HUDEP-2 (cell line): ENCODE measurements around the gene SIM1.

ENCODE experiments used
- DNase-seq, 76 experiments: peaks; one replicate each; lab custom pipeline; 2025; ENCODE audit not compliant: unreplicated experiment in 76 of 76; lab: John Stamatoyannopoulos, UW

The SIM1 gene, protein sequence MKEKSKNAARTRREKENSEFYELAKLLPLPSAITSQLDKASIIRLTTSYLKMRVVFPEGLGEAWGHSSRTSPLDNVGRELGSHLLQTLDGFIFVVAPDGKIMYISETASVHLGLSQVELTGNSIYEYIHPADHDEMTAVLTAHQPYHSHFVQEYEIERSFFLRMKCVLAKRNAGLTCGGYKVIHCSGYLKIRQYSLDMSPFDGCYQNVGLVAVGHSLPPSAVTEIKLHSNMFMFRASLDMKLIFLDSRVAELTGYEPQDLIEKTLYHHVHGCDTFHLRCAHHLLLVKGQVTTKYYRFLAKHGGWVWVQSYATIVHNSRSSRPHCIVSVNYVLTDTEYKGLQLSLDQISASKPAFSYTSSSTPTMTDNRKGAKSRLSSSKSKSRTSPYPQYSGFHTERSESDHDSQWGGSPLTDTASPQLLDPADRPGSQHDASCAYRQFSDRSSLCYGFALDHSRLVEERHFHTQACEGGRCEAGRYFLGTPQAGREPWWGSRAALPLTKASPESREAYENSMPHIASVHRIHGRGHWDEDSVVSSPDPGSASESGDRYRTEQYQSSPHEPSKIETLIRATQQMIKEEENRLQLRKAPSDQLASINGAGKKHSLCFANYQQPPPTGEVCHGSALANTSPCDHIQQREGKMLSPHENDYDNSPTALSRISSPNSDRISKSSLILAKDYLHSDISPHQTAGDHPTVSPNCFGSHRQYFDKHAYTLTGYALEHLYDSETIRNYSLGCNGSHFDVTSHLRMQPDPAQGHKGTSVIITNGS

DNA sequence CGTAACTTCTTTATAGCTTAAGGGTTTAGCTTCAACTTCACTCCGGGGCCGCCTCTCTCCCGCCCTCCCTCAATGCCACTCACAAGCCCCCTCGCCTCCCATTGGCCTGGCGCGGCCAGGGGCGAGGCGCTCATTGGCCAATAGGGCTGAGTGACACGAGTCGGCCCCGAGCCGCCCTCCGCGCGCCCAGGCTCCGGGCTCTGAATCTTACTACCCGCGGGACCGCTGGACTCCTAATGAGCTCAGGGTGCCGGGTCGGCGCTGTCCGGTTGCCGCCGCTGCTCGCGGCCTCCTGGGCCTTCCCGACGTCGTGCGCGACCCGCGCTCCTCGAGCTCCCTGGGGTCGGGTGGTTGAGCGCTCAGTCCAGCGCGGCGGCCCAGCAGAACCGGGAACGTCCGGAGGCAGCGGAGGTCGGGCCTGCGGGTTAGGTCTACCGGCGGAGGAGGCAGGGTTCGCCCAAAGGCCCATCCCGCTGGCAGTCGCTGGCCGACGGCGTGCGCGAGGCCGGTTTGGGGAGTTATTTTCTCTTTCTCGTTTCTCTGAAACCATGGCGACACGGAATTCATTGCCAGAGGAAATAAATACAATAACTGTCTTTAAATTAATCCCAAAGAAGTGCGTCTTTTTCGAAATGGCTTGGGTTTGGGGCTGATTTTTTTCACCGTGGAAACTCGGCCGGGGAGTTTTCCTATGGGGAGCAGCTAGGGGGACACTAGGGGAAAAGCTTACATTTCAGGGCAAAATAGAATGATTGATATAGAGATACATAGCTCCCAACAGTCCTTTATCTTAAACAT lies at the start of gene SIM1:
Gene SIM1, minus strand, starts transcription at position 19 of the 798 bp plus-strand sequence. CDS start 1,453 bp downstream, outside the sequence.
- peak in 69 of 76 experiments; percentile 16 to 90 (median 70) for DNase-seq

- no peak for DNase-seq
Observed at GRCh38 chr6:100512203-100512862, 47.6 kb upstream of the SIM1 start.

DNA sequence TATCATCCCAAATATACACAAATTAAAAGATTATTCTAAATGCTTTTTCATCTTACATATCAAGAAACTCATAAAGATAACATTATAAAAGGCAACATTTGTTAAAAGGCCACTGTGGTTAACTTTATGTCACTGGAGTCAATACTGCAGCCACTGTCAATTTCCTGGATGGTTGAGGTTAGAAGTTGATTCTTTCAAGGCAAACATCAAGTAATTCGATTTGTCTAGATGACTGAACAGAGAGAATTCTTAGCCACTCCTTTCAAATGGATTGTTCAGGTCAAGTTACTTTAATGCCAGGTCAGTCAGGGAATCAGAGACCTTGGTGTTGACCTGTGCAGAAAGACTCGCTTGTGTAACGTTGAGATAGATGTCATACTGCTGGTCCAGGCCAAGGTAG lies 44.4 kb upstream of the SIM1 start:
- DNase-seq: no peak

DNA sequence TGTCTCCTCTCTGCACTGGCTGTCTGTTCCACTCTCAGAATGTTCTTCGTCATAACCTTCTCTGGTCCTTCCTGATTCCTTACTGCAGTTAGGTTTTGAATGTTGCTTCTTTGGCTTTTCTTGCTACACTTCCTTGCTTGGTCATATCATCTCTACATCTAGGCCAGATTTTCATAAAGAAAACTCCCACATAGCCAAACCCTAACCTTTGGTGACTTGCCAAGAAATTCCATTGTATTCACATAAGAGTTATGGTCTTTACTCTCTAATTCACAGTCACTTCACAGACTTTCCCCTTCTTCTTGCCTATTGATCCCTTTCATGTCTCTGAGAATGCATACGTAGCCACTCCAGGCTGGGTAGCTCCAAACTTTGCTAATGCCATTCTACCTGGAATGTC lies 41.9 kb upstream of the SIM1 start:
- DNase-seq: no peak

- DNase-seq: no peak
Observed at GRCh38 chr6:100504786-100505737, 40.3 kb upstream of the SIM1 start.

DNA sequence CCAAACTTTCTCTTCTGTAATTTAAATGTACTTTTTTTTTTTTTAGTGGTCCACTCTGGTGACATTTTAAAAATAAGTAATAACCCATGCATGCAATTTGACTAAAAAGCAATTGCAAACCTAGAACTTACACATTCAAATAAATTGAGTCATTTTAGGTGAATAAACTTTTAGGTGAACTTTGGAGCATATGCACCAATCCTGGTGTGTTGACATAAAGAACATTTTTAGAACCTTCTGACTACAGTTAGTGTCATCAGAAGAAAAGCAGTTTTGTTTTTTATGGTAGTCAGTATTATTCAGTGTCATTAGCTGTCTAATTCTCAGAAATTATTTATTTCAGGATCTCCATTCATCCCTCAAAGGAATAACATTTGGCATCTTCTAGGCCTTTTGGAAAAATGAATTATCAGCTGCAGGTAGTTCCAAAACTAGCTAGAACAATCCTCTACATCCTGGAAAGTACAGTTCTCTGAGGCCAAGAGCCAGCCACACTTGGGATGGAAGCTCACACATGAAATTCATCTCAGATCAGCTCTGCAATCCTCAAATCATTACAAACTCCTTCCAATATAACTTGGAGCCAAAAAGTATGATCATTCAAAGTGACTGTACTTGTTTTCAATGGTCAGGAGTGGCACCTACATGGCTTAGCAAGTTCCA lies 38.5 kb upstream of the SIM1 start:
- no peak for DNase-seq

DNA sequence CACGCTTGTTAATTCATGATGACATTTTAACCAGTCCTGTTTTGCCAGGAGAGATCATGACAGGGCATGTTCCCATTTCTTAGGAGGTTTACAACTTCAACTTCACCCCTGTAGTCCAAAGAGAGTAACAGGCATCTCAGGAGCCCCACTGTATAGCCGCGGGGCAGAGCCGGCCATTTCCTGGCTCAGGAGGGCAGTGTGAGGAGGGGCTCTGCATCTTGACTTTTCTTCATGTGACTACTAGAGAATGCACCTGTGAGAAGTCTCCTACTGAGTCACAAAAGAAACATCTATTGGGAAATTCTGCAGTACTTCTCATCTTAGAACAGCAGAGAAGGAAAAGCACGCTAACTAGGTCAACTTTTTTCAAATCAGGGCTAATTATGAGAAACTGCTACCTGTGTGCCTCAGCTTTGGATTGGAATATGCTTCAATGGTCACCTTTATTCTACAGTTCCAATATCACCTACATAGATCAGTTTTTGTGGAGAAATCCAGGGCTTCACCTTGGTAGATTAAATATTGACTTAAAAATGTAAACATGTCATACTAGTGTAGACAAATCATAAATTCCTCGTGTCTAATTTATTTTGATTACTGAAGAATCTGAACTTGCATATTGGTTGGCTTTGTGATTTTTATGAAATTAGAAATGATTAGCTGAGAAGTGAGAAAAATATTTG lies 28.6 kb upstream of the SIM1 start:
- no peak for DNase-seq

- DNase-seq: no peak
Observed at GRCh38 chr6:100491952-100492670, 27.4 kb upstream of the SIM1 start.

DNA sequence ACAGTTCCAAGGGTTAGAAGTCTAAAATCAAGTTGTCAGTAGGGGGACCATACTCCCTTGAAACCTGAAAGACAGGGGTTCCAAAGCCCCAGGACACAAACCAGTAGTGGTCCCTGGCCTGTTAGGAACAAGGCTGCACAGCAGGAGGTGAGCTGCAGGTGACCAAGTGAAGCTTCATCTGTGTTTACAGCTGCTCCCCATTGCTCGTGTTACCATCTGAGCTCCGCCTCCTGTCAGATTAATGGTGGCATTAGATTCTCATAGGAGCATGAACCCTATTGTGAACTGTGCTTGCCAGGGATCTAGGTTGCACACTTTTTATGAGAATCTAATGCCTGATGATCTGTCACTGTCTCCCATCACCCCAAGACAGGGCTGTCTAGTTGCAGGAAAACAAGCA lies 25.3 kb upstream of the SIM1 start:
- no peak for DNase-seq

DNA sequence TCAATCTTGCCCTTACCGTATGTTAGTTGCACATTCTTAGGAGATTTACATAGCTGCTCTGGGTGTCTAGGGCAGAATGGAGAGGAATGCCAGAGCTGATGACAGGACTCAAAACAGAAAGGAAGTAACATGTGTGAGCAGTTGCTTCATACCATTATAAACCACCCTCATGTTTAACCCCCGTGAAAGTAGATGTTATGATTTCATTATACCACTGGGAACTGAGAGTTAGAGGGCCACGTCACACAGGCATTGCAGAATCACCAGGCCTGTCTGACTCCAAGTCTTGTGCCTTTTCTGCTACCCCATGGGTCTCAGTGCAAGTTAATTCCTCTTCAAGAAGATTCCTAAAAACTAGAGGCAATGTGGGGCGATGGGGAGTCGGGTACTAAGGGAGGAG lies 23.5 kb upstream of the SIM1 start:
- no peak for DNase-seq

DNA sequence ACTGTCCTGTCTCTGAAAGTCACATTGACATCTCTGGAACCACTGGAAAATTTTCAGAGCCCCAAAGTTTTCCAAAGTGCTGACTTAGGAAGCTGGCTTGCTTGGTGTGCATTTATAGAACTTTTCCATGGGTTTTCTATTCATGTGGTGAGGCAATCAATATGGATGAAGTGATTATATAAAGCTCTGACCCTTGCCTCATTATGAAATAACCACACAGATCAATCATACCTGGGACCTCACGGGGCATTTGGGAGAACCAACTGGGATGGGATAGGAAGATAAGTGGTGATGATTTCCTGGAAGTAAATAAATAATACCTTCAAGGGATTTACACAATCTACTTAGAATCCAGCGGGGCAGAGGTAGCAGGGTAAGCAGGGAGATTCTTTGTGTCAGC lies 22.9 kb upstream of the SIM1 start:
- DNase-seq: no peak

DNA sequence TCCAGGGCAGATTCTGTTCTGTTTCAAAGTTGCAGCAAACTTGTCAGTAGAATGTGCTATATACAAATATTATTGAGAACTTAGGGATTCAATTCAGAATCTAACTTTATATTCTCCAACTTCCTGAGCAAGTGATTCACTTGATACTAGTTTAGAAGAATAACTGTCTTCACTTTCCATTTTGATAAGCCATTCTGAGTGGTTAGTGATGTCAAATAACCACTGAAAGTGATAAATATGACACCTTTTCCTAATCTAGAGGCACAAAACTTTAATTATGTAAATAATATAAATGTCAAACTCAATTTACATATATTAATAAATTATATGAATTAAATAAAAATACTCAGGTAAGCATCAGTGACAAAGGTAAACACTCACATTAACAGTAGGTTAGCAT lies 20.5 kb upstream of the SIM1 start:
- DNase-seq: no peak

- DNase-seq: no peak
Observed at GRCh38 chr6:100484474-100484873, 19.8 kb upstream of the SIM1 start.

- DNase-seq: no peak
Observed at GRCh38 chr6:100482698-100483097, 18.0 kb upstream of the SIM1 start.

DNA sequence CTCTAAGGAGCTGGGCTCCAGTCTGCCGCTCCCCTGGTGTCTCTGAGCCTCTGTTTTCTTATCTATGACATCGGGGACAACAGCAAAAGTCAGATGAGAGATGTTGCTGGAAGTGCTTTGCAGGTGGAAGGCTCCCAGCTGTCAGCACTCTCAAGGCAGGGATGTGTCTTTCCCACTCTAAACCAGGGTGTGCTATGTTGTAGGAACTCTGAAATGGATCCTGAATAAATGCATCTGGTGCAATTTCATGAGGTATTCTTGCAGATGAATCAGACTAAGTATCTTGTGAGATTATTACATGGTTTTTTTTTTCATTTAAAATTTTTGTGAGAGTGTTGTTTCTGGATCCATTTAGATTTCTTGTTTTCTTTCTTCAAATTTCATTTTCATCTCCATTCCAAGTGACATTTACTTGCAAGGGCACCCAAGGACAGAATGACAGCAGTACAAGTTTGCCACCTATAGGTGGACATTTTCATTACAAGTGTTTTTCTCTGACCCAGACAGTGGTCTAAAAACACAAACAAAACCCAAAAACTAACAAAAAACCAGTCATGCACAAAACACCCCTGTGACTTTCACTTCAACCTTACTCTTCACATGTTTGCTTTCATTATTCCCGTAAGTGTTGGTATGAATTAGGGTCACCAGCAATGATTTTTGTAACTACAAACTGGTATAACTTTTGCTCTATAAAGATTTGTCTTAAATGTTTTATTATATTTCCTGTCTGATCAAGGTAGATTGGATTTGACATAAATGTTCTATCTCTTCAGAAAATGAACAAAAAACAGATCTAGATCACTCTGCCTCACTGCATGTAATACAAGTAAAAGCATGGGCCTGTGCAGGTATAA lies 14.7 kb upstream of the SIM1 start:
- peak in 27 of 76 experiments; percentile 8 to 59 (median 36) for DNase-seq

GRCh38 chr6:100475554-100476320 lies 11.0 kb upstream of the SIM1 start:
- DNase-seq: no peak
